DND-41 (cell line): ENCODE results near the gene FGF12.

Experiments
- ATAC-seq: fragments of 200-7000 bp; cut with Tn5 transposase; 3 replicates; pipeline ENCODE4 v1.9.1; 2021; ENCODE audit warnings: low read depth; ENCODE audit not compliant: insufficient read depth
- DNase-seq: peaks from one replicate; pipeline ENCODE4 v3.0.0-alpha.2; 2020
- H2AFZ ChIP-seq: 2 replicates; pipeline ENCODE4 v1.6.0; 2012; ENCODE audit warnings: low read depth, low read length
- H3K27ac ChIP-seq: 2 replicates; pipeline ENCODE4 v1.5.1; 2012; ENCODE audit warnings: low read length, inconsistent platforms
- H3K27me3 ChIP-seq: fragments of 200-600 bp; sonication (generic); 2 replicates; pipeline ENCODE4 v1.6.0; 2012; ENCODE audit warnings: low read length, mild to moderate bottlenecking, inconsistent platforms; ENCODE audit not compliant: insufficient read depth, poor library complexity
- H3K36me3 ChIP-seq: 2 replicates; pipeline ENCODE4 v1.5.1; 2012; ENCODE audit warnings: low read length, inconsistent platforms; ENCODE audit not compliant: insufficient read depth
- H3K4me1 ChIP-seq: 2 replicates; pipeline ENCODE4 v1.5.1; 2012; ENCODE audit warnings: mild to moderate bottlenecking, low read length; ENCODE audit not compliant: insufficient read depth
- H3K4me2 ChIP-seq: 2 replicates; pipeline ENCODE4 v1.6.0; 2012; ENCODE audit warnings: mild to moderate bottlenecking, moderate library complexity, low read length, inconsistent platforms; ENCODE audit not compliant: insufficient read depth
- H3K4me3 ChIP-seq, 2 experiments: fragments of 200-600 bp in 1 of 2; shearing (Covaris generic) in 1 of 2; 2 replicates each; pipeline ENCODE4 v1.5.1; 2012 to 2016; ENCODE audit warnings: inconsistent platforms in 2 of 2, low read length in 2 of 2, mild to moderate bottlenecking in 2 of 2, low read depth in 1 of 2, moderate library complexity in 1 of 2
- H3K79me2 ChIP-seq: 2 replicates; pipeline ENCODE4 v1.6.0; 2012; ENCODE audit warnings: low read length, inconsistent platforms; ENCODE audit not compliant: insufficient read depth
- H3K9ac ChIP-seq: 2 replicates; pipeline ENCODE4 v1.6.0; 2012; ENCODE audit warnings: low read depth, mild to moderate bottlenecking, inconsistent platforms, low read length, moderate library complexity
- H3K9me3 ChIP-seq: 2 replicates; pipeline ENCODE4 v1.5.1; 2012; ENCODE audit warnings: low read length, moderate library complexity, mild to moderate bottlenecking, inconsistent platforms; ENCODE audit not compliant: insufficient read depth, severe bottlenecking
- H4K20me1 ChIP-seq: 2 replicates; pipeline ENCODE4 v1.6.0; 2012; ENCODE audit warnings: low read length; ENCODE audit not compliant: insufficient read depth
- CTCF ChIP-seq: IDR thresholded peaks from 2 replicates; pipeline ENCODE4 v1.5.1; 2012; ENCODE audit warnings: borderline replicate concordance, low read length, moderate library complexity, mild to moderate bottlenecking; ENCODE audit not compliant: poor library complexity, severe bottlenecking; ENCODE audit errors: extremely low read depth
- EZH2 ChIP-seq: IDR thresholded peaks from 3 replicates; pipeline ENCODE4 v1.6.1; 2012; ENCODE audit warnings: borderline replicate concordance, low read depth, mild to moderate bottlenecking, moderate library complexity, low read length, inconsistent platforms; ENCODE audit not compliant: severe bottlenecking

FGF12 gene

GRCh38 chr3:192515664-192516045, 211.7 kb downstream of the FGF12 start:
- Histone ChIP-seq H2AFZ (no peak overlapping the region), H3K27ac (no peak overlapping the region)

GRCh38 chr3:192514754-192515663, 212.3 kb downstream of the FGF12 start:
- Histone ChIP-seq H3K4me1 (no peaks in the 10 kb centered on the region), H4K20me1 (no peaks in the 10 kb centered on the region), H2AFZ (no peak overlapping the region), H3K79me2 (no peaks in the 10 kb centered on the region), H3K36me3 (no peaks in the 10 kb centered on the region), H3K27ac (no peak overlapping the region), H3K9me3 (no peaks in the 10 kb centered on the region), H3K4me2 (no peak overlapping the region), H3K27me3 (no peaks in the 10 kb centered on the region), H3K4me3 (no peak overlapping the region), H3K9ac (no peak overlapping the region)
- ATAC-seq (no peak), DNase-seq (no peak)
- TF ChIP-seq EZH2 (no peak), CTCF (no peak)

More at GRCh38 chr3:192515664-192516045, 211.7 kb downstream of the FGF12 start:
- no peak overlapping the region for H3K4me3 ChIP-seq
- H3K36me3 ChIP-seq, result no peaks in the 10 kb centered on the region
- H4K20me1 ChIP-seq, result no peaks in the 10 kb centered on the region
- ATAC-seq (no peak), DNase-seq (no peak)
- no peaks in the 10 kb centered on the region for H3K79me2 ChIP-seq
- no peak overlapping the region for H3K9ac ChIP-seq
- no peaks in the 10 kb centered on the region for H3K4me1 ChIP-seq
- no peaks in the 10 kb centered on the region for H3K27me3 ChIP-seq
- H3K9me3 ChIP-seq, result no peaks in the 10 kb centered on the region
- TF ChIP-seq CTCF (no peak), EZH2 (no peak)
- no peak overlapping the region for H3K4me2 ChIP-seq

- H3K36me3 ChIP-seq, result no peaks in the 10 kb centered on the region
- no peak overlapping the region for H2AFZ ChIP-seq
- H4K20me1 ChIP-seq, result no peaks in the 10 kb centered on the region
These were observed 213.1 kb downstream of the FGF12 start for GRCh38 chr3:192514081-192514753.

More at GRCh38 chr3:192514081-192514753, 213.1 kb downstream of the FGF12 start:
- H3K4me3 ChIP-seq, result no peak overlapping the region
- no peak for TF ChIP-seq CTCF
- TF ChIP-seq EZH2, result no peak
- no peaks in the 10 kb centered on the region for H3K9me3 ChIP-seq
- H3K27ac ChIP-seq, result no peak overlapping the region
- no peaks in the 10 kb centered on the region for H3K27me3 ChIP-seq
- ATAC-seq (no peak), DNase-seq (no peak)
- H3K79me2 ChIP-seq, result no peaks in the 10 kb centered on the region
- H3K4me1 ChIP-seq, result no peaks in the 10 kb centered on the region
- no peak overlapping the region for H3K9ac ChIP-seq
- no peak overlapping the region for H3K4me2 ChIP-seq
